ENCODE results near the gene ACOX3.
A peak's percentile ranks its signal among the peaks of the same experiment; 100 is the strongest.
"Not testable (repeated sequence)": the region's sequence is repeated elsewhere in the genome, so short reads cannot be mapped to it uniquely, and the experiment has no call there.

The ACOX3 gene

DNA sequence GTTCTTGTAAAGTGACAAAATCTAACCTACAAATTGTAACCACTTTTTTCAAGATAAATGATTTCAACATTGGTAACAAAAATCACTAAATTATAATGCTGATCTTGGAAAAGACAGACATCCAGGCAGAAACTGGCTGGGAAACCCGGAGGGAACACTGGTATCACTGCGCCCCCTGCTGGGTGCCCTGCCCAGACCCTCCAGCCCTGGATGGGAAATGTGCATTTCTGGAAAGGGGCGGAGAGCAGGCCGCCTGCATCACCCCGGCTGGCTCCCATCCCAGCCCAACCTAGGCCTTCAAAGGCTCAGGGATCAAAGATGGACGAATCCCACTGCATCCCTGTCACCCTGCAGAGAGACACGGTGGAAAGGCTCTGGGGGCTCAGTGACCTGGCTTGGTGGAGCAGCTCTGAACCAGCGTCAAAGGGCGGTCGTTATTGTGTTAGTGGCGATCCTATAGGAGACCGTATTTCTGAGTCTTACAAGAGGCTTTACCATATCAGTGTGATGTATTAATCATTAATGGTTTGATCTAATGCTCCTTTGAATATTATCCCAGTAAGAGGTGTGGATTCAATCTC is 37.3 kb downstream of the ACOX3 start:
- DNase-seq: peak; percentile 82

DNA sequence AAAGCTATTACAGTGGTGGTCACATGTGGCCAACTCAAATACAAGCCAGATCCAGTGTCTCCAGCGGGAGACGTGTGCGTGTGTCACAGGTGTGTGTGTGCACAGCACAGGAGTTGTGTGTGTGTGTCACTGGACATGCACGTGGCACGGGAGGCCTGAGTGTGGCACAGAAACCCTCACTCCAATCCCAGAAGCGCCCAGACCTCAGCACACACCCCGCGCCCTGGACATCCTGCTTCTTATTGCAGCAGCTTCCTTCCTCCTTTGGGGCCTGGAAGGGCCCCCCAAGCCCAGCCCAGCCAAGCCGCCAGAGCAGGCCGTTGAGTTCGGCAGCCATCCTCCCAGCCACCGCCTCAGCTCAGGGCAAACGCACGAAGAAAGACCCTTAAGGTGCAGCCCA is 37.9 kb downstream of the ACOX3 start:
- DNase-seq: no peak

DNA sequence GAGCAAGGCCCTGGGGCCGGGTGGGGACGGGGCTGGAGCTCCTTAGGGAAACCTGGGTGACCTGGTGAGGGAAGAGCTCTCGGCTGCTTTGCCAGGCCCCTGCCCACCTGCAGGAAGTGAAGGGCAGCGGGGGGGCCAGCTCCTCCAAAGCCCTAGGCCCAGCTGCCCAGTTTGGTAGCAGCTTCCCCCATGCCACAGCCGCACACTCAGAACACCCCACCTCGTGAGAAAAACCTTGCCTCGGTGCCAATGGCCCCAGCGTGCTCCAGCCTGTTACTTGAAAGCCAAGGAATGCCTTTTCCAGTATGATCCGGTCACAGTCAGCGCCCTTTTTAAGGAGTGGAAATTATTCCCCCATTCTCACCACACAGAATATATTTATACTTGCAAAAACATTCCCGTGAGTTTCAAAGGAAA is 38.3 kb downstream of the ACOX3 start:
- no peak for DNase-seq

DNA sequence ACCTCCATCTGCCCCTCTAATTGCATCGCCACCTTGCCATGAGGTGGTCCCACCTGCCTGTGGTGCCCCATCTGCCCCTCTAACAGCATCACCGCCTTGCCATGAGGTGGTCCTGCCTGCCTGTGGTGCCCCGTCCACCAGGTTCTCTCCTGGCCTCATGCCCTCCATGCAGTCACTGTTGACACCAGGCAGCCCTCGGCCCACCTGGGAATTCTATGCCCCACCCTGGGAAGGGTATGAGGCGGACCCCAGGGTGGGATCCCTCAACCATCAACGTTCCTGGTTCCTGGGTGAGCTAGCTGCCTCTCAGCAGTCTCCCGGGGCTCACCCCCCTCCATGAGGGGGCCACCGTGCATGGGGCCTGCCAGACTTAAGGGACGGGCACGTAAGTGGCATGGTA is 38.9 kb downstream of the ACOX3 start:
- DNase-seq: no peak

DNA sequence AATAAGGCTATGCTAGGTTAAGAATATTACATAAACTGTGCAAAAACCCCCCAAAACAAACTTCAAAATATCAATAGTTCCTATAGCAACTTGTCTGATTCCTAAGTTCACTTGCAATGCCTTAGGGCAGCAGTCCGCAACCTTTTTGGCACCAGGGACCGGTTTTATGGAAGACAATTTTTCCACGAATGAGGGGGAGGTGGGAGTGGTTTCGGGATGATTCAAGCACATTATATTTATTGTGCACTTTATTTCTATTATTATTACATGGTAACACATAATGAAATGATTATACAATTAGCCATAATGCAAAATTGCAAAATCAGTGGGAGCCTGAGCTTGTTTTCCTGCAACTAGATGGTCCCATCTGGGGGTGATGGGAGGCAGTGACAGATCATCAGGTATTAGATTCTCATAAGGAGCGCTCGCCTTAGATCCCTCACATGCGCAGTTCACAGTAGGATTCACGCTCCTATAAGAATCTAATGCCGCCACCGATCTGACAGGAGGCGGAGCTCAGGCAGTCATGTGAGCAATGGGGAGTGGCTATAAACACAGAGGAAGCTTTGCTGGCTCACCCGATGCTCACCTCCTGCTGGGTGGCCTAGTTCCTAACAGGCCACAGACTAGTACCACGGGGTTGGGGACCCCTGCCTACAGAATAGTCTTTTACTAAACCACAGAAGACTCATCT is 39.7 kb downstream of the ACOX3 start:
- DNase-seq: no peak

DNA sequence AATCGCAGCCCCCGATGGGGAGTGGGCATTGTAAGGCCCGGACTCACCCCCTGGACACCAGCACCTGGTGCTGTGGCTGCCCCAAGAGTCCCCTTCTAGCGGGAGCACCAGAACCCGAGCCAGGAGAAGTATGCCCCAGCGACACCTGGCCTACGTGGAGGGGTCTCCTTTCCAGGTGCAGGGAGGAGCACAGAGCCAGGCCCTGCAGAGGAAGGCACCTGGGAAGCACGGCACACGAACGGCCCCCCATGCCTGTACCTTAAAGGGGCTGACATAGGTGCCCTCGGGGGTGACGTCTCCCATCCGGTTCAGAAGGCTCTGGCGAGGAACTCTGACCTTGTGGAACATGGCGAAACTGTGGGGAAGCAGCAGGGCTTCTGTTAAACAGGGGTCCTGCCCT is 41.2 kb downstream of the ACOX3 start:
- DNase-seq: no peak

DNA sequence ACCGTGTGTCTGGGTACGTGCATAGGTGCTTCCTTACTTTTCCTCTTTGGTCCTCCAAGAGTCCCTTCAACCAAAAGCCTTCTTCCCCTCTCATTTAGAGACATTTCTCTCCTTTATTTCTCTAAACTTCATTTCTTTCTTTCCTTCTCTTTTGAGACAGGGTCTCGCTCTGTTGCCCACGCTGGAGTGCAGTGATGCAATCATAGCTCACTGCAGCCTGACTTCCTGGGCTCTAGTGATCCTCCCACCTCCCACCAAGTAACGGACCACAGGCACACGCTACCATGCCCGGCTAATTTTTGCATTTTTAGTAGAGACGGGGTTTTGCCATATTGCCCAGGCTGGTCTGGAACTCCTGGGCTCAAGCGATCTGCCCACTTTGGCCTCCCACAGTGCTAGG is 42.2 kb downstream of the ACOX3 start:
- no peak for DNase-seq

DNA sequence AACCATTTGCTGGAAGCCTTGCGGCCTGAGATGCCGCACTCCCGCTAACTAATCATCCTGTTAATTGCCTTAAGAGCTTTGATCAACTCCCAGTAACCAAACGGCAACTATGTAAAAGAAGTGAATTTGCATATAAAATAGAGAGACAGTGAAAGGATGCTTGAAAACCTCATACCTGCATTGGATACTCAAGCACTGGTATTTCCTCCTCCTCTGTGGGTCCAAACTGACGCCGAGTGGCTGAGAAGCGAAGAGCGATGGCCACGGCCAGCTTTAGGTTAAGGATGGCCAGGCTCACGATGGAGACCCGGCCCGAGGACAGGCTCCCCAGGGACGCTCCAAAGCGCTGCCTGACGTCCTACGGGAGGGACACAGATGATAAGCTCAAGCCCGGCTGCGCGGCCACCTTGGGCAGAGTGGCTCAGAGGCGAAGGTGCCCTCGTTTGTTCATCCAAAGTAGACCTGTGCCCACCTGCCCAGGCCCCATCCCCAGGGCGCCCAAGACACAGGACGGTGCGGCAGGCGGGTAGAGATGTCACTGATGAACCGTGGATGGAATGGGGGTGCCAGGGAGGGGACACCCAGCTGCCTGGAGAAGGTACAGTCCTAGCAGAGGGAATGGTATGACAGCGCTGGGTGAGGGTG is 43.6 kb downstream of the ACOX3 start:
- DNase-seq: no peak

DNA sequence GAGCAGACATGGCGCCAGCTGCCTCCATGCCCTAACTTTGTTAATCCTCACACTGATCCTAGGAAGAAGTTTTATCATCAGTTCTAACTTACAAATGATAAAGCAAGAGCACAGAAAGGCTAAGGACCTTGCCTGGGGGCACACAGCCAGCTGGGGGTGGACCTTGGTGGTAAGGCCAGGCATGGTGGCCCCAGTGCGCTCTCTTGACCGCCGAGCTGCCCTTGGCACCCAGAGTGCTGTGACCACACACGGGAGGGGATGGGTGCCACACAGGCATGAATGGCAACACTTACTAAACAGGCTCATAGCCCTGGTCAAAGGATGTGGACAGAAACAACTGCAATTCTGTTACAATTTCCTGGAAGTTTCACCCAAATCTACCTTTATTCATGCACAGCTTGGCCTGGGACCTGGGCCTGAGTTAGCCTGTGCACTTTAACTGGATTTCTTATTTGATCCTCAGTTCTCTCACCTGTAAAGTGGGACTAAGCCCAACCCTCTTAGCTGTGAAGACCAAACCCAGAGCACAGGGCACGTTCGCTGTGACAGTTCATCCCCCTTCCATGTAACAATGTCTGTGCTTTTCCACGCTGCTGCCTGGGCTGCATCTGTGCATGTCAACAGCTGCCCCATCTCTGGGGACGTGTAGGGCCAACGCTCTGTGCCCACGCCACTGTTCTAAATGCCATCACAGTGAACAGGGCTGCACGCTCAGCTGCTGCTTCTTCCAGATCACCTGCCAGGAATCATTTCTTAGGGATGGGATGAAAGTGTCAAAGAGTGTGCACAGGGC is 44.8 kb downstream of the ACOX3 start:
- DNase-seq: no peak

DNA sequence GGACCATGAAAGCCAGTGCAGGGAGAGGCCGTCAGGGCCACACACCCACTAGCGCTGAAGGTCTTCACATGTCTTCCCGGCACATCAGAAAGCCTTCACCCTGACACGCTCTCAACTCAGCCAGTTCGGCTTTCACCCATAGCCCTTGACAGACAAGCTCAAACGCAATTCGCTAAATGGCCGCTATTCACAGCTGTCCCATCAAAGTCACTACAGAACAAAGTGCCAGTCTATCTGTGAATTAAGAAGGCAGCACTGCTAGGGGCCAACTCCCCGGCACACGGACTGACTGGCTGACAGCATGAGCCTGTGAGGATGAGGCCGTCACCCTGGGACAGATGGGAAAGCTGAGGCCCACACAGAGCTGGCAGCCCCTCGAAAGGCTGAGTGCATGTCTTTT is 45.7 kb downstream of the ACOX3 start:
- no peak for DNase-seq

DNA sequence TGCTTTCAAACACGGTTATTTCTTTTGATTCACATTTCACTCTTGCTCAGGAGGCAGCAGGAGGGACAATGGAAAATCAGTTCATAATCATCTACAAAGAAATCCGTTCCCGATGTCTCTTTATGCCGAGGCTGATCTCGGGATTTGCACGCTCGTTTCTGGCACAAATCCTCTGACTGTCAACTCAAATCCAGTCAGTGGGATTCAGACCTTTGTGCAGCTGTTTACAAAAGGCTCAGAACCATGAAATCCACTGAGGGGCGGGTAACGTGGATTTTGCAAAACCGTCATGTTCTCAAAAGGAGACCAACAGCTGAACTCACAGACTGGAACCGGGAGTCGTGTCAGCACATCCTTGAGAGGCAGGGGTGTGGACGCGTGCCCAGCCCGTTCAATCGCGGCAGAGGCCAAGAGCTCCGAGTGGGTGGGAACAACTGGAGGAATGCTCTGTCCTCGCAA is 46.4 kb downstream of the ACOX3 start:
- no peak for DNase-seq

DNA sequence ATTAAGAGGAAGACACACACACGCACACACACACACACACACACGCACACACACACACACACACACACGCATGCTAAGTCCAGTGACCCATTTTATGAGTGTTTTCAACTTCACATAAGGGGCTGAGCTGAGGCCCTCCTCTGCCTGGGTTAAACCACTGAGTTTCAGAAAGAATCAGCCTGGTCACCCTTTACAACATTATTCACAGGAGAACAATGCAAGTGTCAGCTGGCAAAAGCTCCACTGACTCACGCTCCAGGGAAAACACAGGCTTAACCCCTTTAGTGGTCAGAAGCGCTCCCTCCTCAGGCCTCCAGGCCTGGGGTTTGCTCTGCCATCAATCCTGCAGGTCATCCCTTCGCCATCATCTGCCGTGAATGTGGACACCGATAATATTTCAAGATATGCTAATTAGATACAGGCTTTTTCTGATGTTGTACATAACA is 46.9 kb downstream of the ACOX3 start:
- DNase-seq: no peak

DNA sequence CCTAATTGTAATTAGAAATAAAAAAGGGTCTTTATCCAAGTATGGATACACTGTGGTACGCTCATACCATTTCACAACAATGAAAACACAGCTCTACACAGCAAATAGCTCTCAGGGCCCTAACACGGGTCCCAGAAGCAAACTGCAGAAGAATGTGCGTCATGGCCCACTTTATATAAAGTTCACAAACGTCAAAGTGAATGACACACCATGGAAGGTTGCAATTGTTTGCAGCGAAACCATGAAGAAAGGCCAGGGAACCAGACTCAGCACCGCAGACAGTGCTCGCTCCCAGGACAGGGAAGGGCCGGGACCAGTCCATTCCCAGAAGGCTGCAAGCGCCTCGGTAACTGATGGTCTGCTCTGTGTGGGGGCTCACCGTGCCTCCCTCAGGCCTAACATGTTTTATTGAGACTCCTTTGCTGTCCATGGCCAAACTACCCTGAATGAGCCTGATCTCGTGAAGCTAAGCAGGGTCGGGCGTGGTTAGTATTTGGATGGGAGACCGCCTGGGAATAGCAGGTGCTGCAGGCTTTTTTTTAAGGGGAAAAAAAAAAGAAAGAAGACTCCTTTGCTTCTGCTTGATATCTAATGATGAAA is 47.8 kb downstream of the ACOX3 start:
- DNase-seq: no peak

DNA sequence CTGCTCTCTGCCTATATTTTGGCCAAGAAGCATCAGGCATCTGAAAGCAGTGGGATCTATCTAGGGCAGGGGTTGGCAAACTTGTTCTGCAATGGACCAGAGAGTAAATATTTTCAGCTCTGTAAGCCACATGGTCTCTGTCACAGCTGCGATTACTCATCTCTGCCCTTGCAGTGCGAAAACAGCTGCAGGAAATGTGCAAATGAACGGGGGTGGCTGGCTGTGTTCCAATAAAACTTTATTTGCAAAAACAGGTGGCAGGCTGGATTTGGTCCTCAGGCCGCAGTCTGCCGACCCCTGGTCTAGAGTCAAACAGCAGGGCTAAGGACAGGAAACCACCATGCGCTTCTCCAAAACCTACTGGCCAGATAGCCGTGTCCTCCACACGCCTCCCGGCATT is 48.6 kb downstream of the ACOX3 start:
- no peak for DNase-seq

DNA sequence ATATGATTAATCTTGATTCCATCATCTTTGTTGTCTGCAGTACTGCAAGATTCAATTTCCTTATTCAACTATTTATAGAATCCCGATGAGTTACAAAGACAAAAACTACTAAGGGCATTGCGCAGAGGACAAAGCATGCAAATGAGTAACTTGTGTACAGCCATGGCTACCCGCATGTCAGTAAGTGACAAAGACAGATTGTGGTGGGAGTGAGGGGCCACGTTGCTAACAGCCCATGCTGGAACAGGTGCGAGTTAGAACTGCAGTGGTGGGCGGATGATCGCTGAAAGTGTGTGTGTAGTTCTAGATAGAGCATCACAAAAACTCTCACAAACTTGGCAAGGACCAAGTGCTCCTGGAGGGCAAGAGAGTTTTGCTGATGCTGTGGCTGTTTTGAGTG is 49.5 kb downstream of the ACOX3 start:
- no peak for DNase-seq

DNA sequence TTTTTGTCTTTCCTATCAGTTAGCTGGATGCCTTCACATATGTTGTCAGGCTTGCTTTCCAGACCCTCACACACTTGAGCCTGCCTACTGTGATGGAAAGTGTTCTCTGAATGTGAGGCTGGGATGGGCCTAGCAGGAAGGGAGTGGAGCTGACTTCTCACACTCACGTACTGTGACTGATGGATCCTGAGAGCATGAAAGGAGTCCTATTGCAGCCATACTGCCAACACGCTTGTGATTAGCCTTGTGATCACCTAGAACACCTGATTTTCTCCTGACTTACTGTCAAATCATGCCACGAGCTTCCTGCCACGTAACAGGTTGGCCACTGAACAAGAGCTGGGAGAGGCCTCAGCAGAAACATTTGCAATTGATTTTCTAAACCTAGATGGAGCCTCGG is 49.9 kb downstream of the ACOX3 start:
- DNase-seq: no peak

DNA sequence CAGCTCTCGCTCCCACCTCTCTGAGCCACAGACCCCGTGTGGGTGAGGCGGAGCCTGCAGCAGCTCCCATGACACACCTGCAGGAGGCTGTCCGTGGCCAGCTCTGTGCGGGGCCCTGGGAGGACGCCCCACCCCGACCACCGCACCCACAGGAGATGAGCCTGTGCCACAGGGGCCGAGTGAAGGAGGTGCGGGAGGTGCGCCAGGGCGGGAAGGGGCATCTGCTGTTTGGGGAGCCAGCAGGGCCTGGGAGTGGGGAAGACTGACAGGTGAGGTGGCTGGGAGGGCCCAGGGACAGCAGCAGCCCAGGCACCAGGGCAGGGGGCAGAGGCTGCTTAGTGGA is 52.0 kb downstream of the ACOX3 start:
- DNase-seq: no peak

DNA sequence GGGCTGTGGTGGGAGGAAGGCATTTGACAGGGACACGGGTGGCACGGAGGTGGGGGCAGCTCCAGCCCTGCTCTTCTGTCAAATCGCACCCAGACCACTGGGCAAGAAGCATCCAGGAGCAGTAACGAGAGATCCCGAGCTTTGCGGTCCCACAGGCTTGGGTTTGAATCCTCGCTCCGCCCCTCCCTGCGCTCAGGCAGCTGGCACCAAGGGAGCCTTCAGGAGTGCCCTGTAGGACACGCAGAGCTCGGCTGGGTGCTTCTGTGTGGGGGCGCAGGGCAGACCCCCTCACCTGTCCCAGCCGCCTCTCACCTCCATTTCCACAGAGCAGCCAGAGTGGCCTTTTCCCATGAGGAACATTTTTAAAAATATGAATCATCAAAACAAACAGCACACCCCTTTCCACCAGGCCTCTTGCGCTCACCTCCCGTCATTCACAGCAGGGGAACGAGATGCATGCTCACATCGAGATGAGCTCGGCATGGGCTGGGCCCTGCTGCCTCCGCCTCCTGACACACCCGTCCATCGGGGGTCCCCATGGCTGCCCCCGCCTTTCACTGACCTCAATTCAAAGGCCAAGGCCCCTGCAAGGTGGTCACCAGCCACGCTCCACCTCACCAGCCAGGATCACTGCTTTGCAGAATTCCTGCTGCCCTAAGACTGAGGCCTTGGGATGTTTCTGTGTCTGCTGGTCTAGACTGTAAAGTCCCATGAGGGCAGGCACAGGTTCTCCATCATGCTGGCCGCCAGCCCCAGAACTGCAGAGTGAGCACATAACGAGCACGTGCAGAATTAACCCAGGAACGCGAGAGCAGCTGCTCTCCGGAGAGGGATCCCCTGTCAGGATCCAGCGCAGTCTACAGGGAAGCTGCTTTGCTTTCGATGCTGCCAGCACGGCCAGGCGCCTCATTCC is 52.7 kb downstream of the ACOX3 start:
- DNase-seq: no peak

DNA sequence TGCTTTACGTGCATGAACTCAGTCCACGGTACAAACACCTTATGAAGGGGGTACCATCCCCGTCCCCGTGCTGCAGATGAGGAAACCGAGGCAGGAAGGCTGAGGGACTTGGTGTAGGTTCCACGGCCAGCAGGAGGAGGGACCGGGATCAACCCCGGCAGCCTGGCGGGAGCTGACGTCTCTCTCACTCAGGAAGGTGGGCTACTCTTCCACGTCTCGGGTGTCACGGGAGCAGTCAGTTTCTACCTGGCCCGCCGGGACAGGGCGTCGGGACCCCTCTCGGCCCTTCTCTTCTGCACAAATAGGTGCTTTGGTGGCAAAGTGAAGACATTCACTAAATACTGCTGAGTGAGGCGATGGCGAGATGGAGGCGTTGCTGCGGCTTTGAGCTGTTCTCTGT is 53.3 kb downstream of the ACOX3 start:
- DNase-seq: no peak

DNA sequence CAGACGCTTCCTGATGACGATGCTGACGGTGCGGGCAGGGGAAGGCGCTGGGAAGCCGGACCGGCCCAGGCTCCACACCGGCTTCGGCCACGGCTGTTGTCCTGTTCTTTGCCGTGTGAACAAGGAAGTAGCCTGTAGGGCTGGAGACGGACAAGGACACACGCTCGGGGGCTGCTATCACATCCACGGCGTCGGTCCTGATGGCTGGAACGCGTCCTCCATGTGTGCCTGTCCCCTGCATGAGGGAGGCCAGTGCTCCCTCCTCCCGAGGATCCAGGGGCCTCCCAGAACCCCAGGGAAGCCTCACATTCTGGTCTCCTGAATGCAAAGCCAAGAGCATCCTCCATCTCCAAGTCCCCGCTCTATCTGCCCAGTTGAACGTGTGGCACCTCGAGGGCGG is 53.8 kb downstream of the ACOX3 start:
- DNase-seq: no peak

DNA sequence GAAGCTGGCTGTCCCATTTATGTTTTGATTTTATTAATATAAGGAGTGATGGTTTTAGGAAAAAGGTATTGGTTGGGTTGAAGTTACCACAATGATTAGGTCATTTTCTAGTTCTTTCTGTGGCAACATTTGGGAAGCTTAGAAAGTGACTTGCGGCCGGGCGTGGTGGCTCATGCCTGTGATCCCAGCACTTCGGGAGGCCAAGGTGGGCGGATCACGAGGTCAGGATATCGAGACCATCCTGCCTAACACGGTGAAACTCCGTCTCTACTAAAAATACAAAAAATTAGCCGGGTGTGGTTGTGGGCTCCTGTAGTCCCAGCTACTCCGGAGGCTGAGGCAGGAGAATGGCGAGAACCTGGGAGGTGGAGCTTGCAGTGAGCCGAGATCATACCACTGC is 54.4 kb downstream of the ACOX3 start:
- not testable (repeated sequence) for DNase-seq

DNA sequence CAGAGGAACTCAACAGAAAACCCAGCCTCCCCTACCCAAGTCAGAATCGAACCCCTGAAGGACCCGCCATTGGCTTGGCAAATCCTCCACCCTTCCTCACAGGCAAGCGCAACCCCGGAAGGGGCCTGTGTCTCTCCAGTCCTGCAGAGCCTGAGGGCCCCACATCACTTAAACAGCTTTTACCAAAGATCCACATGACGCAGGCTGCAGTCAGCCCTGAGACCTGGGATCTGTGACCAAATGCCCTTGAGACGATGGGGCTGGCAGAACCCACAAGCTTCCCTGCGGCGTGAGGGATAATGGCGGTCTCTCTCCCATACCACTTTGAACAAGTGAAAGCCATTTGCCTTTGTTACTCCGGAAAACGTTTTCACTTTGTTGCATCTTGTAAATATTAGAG is 54.9 kb downstream of the ACOX3 start:
- no peak for DNase-seq

Measured in activated CD8-positive, alpha-beta memory T cell treated with anti-CD3 and anti-CD28 coated beads, Interleukin-2, amount 50 U/mL, for 48 hours (primary cell).